Gastrocnemius medialis (tissue), 4 donors: ENCODE data around the gene PPCS.

ENCODE experiments used
- CTCF ChIP-seq, 5 experiments: fragments of 450-650 bp in 3 of 5; fragments of 200-600 bp in 2 of 5; sonication (generic) in 2 of 5; IDR thresholded peaks in 4 of 5; conservative IDR thresholded peaks in 1 of 5; 1 replicate in 4 of 5; 2 replicates in 1 of 5; pipeline ENCODE4 v1.5.1; 2016 to 2019; ENCODE audit warnings: antibody characterized with exemption in 5 of 5, mild to moderate bottlenecking in 3 of 5, moderate library complexity in 3 of 5
- POLR2A ChIP-seq, 2 donors: fragments of 450-650 bp; IDR thresholded peaks; one replicate each; pipeline ENCODE4 v1.6.1; 2017; ENCODE audit warnings: antibody characterized with exemption in 2 of 2, mild to moderate bottlenecking in 2 of 2, moderate library complexity in 2 of 2

GRCh38 chr1:42427240-42427639 is 29.1 kb upstream of the PPCS start:
- no peak for TF ChIP-seq CTCF (IDR thresholded peaks at IDR 0.05 in 4 of 5, conservative IDR thresholded peaks at IDR 0.05 in 1 of 5)
- no peak for TF ChIP-seq POLR2A (IDR thresholded peaks at IDR 0.05)
